Stimulated activated CD8-positive, alpha-beta memory T cell treated with anti-CD3 and anti-CD28 coated beads, Interleukin-15, amount 100 ng/mL, for 4 hours (primary cell): ENCODE results near the gene OR14C36.
"Not testable (repeated sequence)": the region's sequence is repeated elsewhere in the genome, so short reads cannot be mapped to it uniquely, and the experiment has no call there.

Experiments
- DNase-seq, 2 donors: peaks; one replicate each; pipeline ENCODE4 v3.0.0-alpha.2; 2020; ENCODE audit warnings: low read depth in 2 of 2

Gene OR14C36

GRCh38 chr1:248348475-248348874 is at the start of gene OR14C36:
Gene OR14C36, plus strand, starts transcription at chr1:248348775. Its CDS starts 0 bp downstream, at chr1:248348775.
- no peak for DNase-seq

- DNase-seq, result no peak
These were observed 45.3 kb upstream of the OR14C36 start, which contains the start of gene OR2T12 for GRCh38 chr1:248303324-248303723. Gene OR2T12, minus strand, starts transcription at chr1:248303424. Its CDS starts 7,846 bp downstream, at chr1:248295578.

GRCh38 chr1:248305672-248306071 is 42.9 kb upstream of the OR14C36 start:
- not testable (repeated sequence) for DNase-seq

- no peak for DNase-seq
These were observed 42.5 kb upstream of the OR14C36 start for GRCh38 chr1:248306103-248306502.

- DNase-seq, result not testable (repeated sequence)
These were observed 41.8 kb upstream of the OR14C36 start for GRCh38 chr1:248306740-248307139.

- no peak for DNase-seq
These were observed 31.8 kb upstream of the OR14C36 start for GRCh38 chr1:248316796-248317195.

GRCh38 chr1:248324468-248324867 is 24.1 kb upstream of the OR14C36 start, which contains the start of gene OR2M7:
Gene OR2M7, minus strand, starts transcription at chr1:248324568. Its CDS starts 0 bp downstream, at chr1:248324568.
- DNase-seq, result no peak

GRCh38 chr1:248343451-248343850 is 5.1 kb upstream of the OR14C36 start:
- DNase-seq, result no peak

GRCh38 chr1:248359415-248359814 is 10.8 kb downstream of the OR14C36 start:
- no peak for DNase-seq

GRCh38 chr1:248361121-248361715 is 12.6 kb downstream of the OR14C36 start, which contains the start of gene OR2T4:
Gene OR2T4, plus strand, starts transcription at chr1:248361665. Its CDS starts 0 bp downstream, at chr1:248361665.
- no peak for DNase-seq

GRCh38 chr1:248366609-248367008 is 18.0 kb downstream of the OR14C36 start:
- DNase-seq, result no peak

- no peak for DNase-seq
These were observed 23.8 kb downstream of the OR14C36 start for GRCh38 chr1:248372394-248372793.

- no peak for DNase-seq
These were observed 25.2 kb downstream of the OR14C36 start for GRCh38 chr1:248373761-248374160.

- no peak for DNase-seq
These were observed 26.9 kb downstream of the OR14C36 start, which contains the start of gene OR2T6 for GRCh38 chr1:248375446-248375845. Gene OR2T6, plus strand, starts transcription at chr1:248375746. Its CDS starts 11,863 bp downstream, at chr1:248387609.

- no peak for DNase-seq
These were observed 28.3 kb downstream of the OR14C36 start for GRCh38 chr1:248376916-248377315.

- no peak for DNase-seq
These were observed 32.3 kb downstream of the OR14C36 start for GRCh38 chr1:248380854-248381253.

GRCh38 chr1:248388426-248388825 is 39.9 kb downstream of the OR14C36 start:
- DNase-seq, result no peak

GRCh38 chr1:248393050-248393449 is 44.5 kb downstream of the OR14C36 start:
- no peak for DNase-seq
